Thyroid gland (tissue), 4 donors: ENCODE measurements around the gene LCP1.

Source experiments
- POLR2A ChIP-seq, 2 donors: fragments of 450-650 bp; IDR thresholded peaks; one replicate each; pipeline ENCODE4 v1.6.1; 2017; ENCODE audit warnings: antibody characterized with exemption in 2 of 2, mild to moderate bottlenecking in 2 of 2, moderate library complexity in 1 of 2
- TF ChIP-seq, protein P1 (sequence below), 6 experiments: fragments of 200-600 bp in 3 of 6; fragments of 450-650 bp in 3 of 6; sonication (generic) in 3 of 6; IDR thresholded peaks; one replicate each; pipeline ENCODE4 v1.5.1; 2016 to 2019; ENCODE audit warnings: antibody characterized with exemption in 6 of 6, mild to moderate bottlenecking in 2 of 6, inconsistent platforms in 1 of 6, moderate library complexity in 1 of 6

GRCh38 chr13:46137627-46138317 is 44.2 kb downstream of the LCP1 start:
- TF ChIP-seq, protein P1, sequence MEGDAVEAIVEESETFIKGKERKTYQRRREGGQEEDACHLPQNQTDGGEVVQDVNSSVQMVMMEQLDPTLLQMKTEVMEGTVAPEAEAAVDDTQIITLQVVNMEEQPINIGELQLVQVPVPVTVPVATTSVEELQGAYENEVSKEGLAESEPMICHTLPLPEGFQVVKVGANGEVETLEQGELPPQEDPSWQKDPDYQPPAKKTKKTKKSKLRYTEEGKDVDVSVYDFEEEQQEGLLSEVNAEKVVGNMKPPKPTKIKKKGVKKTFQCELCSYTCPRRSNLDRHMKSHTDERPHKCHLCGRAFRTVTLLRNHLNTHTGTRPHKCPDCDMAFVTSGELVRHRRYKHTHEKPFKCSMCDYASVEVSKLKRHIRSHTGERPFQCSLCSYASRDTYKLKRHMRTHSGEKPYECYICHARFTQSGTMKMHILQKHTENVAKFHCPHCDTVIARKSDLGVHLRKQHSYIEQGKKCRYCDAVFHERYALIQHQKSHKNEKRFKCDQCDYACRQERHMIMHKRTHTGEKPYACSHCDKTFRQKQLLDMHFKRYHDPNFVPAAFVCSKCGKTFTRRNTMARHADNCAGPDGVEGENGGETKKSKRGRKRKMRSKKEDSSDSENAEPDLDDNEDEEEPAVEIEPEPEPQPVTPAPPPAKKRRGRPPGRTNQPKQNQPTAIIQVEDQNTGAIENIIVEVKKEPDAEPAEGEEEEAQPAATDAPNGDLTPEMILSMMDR (IDR thresholded peaks at IDR 0.05), result no peak
- TF ChIP-seq POLR2A (IDR thresholded peaks at IDR 0.05), result no peak
